Measurements from ENCODE around the gene YPEL2.

GRCh38 chr17:59443106-59443505 is 111.7 kb downstream of the YPEL2 start:
- no peak for TF ChIP-seq SIN3A (IDR thresholded peaks at IDR 0.05; ENCODE audit: borderline replicate concordance, insufficient read depth, low read length)
- no peak for TF ChIP-seq TAF1 (IDR thresholded peaks at IDR 0.05; ENCODE audit: borderline replicate concordance, insufficient read depth, low read length)

Data from PFSK-1 (cell line).